GM11168 (cell line): ENCODE data around the gene AGTRAP.

ENCODE experiments used
- in situ Hi-C: fragments of 300-500 bp; cut with MboI; formaldehyde crosslinking; loops from one replicate; pipeline ENCODE4 v1.12.0; 2022; ENCODE audit warnings: low sequenced_read_pairs; ENCODE audit not compliant: unreplicated experiment

The AGTRAP gene

GRCh38 chr1:11778844-11779623, 43.1 kb downstream of the AGTRAP start:
- in situ Hi-C loops: no loop called here

- in situ Hi-C loops: no loop called here
These were observed 43.9 kb downstream of the AGTRAP start for GRCh38 chr1:11779715-11780379.

GRCh38 chr1:11780380-11781147, 44.6 kb downstream of the AGTRAP start:
- in situ Hi-C loops: no loop called here

- in situ Hi-C loops: no loop called here
These were observed 45.4 kb downstream of the AGTRAP start for GRCh38 chr1:11781297-11781696.

GRCh38 chr1:11782127-11782708, 46.3 kb downstream of the AGTRAP start:
- in situ Hi-C loops: no loop called here

- in situ Hi-C loops: no loop called here
These were observed 47.6 kb downstream of the AGTRAP start for GRCh38 chr1:11783556-11783955.

- in situ Hi-C loops: no loop called here
These were observed 48.5 kb downstream of the AGTRAP start for GRCh38 chr1:11784256-11784992.

- in situ Hi-C loops: no loop called here
These were observed 49.2 kb downstream of the AGTRAP start for GRCh38 chr1:11784993-11785769.

GRCh38 chr1:11786168-11786567, 50.2 kb downstream of the AGTRAP start:
- in situ Hi-C loops: no loop called here

- in situ Hi-C loops: no loop called here
These were observed 51.4 kb downstream of the AGTRAP start for GRCh38 chr1:11787251-11787803.

GRCh38 chr1:11787804-11788436, 52.0 kb downstream of the AGTRAP start:
- in situ Hi-C loops: no loop called here

- in situ Hi-C loops: no loop called here
These were observed 52.7 kb downstream of the AGTRAP start for GRCh38 chr1:11788549-11789053.

- in situ Hi-C loops: no loop called here
These were observed 53.5 kb downstream of the AGTRAP start for GRCh38 chr1:11789126-11790067.

GRCh38 chr1:11790101-11790879, 54.4 kb downstream of the AGTRAP start:
- in situ Hi-C loops: no loop called here

- in situ Hi-C loops: no loop called here
These were observed 55.2 kb downstream of the AGTRAP start for GRCh38 chr1:11790880-11791715.

GRCh38 chr1:11792106-11792505, 56.2 kb downstream of the AGTRAP start:
- in situ Hi-C loops: no loop called here
